ENCODE results near the gene PTCH2. TPM values are rescaled to one million over a fixed set of nuclear protein-coding genes. Genes with fewer than 3 reads are reported as not detected.
A peak's percentile ranks its signal among the peaks of the same experiment; 100 is the strongest.

Gene PTCH2
- total RNA-seq, 1 experiment from 2014 or later: 0.48 TPM

- no peaks in the 10 kb centered on the region for H3K27me3 ChIP-seq (replicated peaks; ENCODE audit: control insufficient read depth, insufficient read depth, low read length)
- BruUV-seq (replicated peaks): TSS peak; percentile 97
- H3K9me3 ChIP-seq: no peaks in the 10 kb centered on the region
- Mint-ChIP-seq H3K27ac (ENCODE audit: unreplicated experiment) (peak overlapping the region; percentile 100), H3K4me1 (ENCODE audit: low read depth, unreplicated experiment) (peaks cover 8% of the 10 kb centered on the region), H3K4me3 (ENCODE audit: unreplicated experiment) (peak overlapping the region; percentile 80), H3K36me3 (ENCODE audit: insufficient read depth, unreplicated experiment) (peaks cover 19% of the 10 kb centered on the region), H3K27me3 (ENCODE audit: insufficient read depth, unreplicated experiment) (no peaks in the 10 kb centered on the region), H3K9me3 (ENCODE audit: unreplicated experiment) (no peaks in the 10 kb centered on the region)
- H3K4me3 ChIP-seq (ENCODE audit: low read depth, low read length): peak overlapping the region; percentile 49
- intact Hi-C loops (cut with micrococcal nuclease; ENCODE audit: unreplicated experiment): loop anchor here (1.0 kb wide), 1 partner anchor 88 kb away; the partner anchor contains the start of gene RNU5D-1
- DNase-seq: peak; percentile 86 to 95
- POLR2A ChIA-PET: interaction anchor here (0.6 to 2.4 kb wide), 18 partner anchors 8 to 557 kb away, joined by 3 to 43 read pairs (median 4); partner anchors contain the start of genes BTBD19, DYNLT4, EIF2B3 and HECTD3
- CTCF ChIA-PET: interaction anchor here (1.2 to 2.0 kb wide), 3 partner anchors 10 to 27 kb away, joined by 4 to 9 read pairs (median 6); partner anchors contain the start of gene PLK3
- no peak for TF ChIP-seq CTCF (IDR thresholded peaks at IDR 0.05; ENCODE audit: insufficient read depth in 1 of 2, low read depth in 1 of 2, low read length in 1 of 2, severe bottlenecking in 1 of 2, unreplicated experiment in 1 of 2)
- H3K4me1 ChIP-seq: 0 out of 2 replicates have a peak, but pooled peaks cover 7% of the 10 kb centered on the region
- no peaks in the 10 kb centered on the region for H3K36me3 ChIP-seq (ENCODE audit: control insufficient read depth, insufficient read depth, low read length)
These were observed 23.3 kb downstream of the PTCH2 start for GRCh38 chr1:44819608-44820327.

GRCh38 chr1:44819196-44819607, 23.9 kb downstream of the PTCH2 start:
- Mint-ChIP-seq H3K9me3 (ENCODE audit: unreplicated experiment) (no peaks in the 10 kb centered on the region), H3K36me3 (ENCODE audit: insufficient read depth, unreplicated experiment) (peaks cover 19% of the 10 kb centered on the region), H3K4me3 (ENCODE audit: unreplicated experiment) (peak overlapping the region; percentile 80), H3K4me1 (ENCODE audit: low read depth, unreplicated experiment) (peaks cover 9% of the 10 kb centered on the region), H3K27ac (ENCODE audit: unreplicated experiment) (peak overlapping the region; percentile 100), H3K27me3 (ENCODE audit: insufficient read depth, unreplicated experiment) (no peaks in the 10 kb centered on the region)
- ChIA-PET POLR2A (interaction anchor here (0.6 to 2.4 kb wide), 17 partner anchors 9 to 557 kb away, joined by 3 to 43 read pairs (median 4); partner anchors contain the start of genes BTBD19, DYNLT4, EIF2B3 and HECTD3), CTCF (interaction anchor here (1.2 to 2.0 kb wide), 3 partner anchors 10 to 26 kb away, joined by 4 to 9 read pairs (median 6); partner anchors contain the start of gene PLK3)
- Histone ChIP-seq H3K9me3 (no peaks in the 10 kb centered on the region), H3K4me1 (0 out of 2 replicates have a peak, but pooled peaks cover 9% of the 10 kb centered on the region), H3K4me3 (ENCODE audit: low read depth, low read length) (peak overlapping the region; percentile 23), H3K27me3 (replicated peaks; ENCODE audit: control insufficient read depth, insufficient read depth, low read length) (no peaks in the 10 kb centered on the region), H3K36me3 (ENCODE audit: control insufficient read depth, insufficient read depth, low read length) (no peaks in the 10 kb centered on the region)
- intact Hi-C loops (cut with micrococcal nuclease; ENCODE audit: unreplicated experiment): no loop called here
- no peak for TF ChIP-seq CTCF (IDR thresholded peaks at IDR 0.05; ENCODE audit: insufficient read depth in 1 of 2, low read depth in 1 of 2, low read length in 1 of 2, severe bottlenecking in 1 of 2, unreplicated experiment in 1 of 2)
- DNase-seq: no peak
- BruUV-seq (replicated peaks): no TSS peak

GRCh38 chr1:44817771-44818495, 25.1 kb downstream of the PTCH2 start:
- Mint-ChIP-seq H3K27ac (ENCODE audit: unreplicated experiment) (peak overlapping the region; percentile 100), H3K36me3 (ENCODE audit: insufficient read depth, unreplicated experiment) (peaks cover 19% of the 10 kb centered on the region), H3K4me1 (ENCODE audit: low read depth, unreplicated experiment) (peaks cover 9% of the 10 kb centered on the region), H3K27me3 (ENCODE audit: insufficient read depth, unreplicated experiment) (no peaks in the 10 kb centered on the region), H3K4me3 (ENCODE audit: unreplicated experiment) (peak overlapping the region; percentile 80), H3K9me3 (ENCODE audit: unreplicated experiment) (no peaks in the 10 kb centered on the region)
- intact Hi-C loops (cut with micrococcal nuclease; ENCODE audit: unreplicated experiment): no loop called here
- CTCF ChIA-PET: interaction anchor here (0.8 to 2.0 kb wide), 2 partner anchors 18 to 87 kb away, joined by 4 to 9 read pairs; partner anchors contain the start of genes PLK3 and RNU5D-1
- no peak overlapping the region for H3K4me3 ChIP-seq (ENCODE audit: low read depth, low read length)
- no peaks in the 10 kb centered on the region for H3K27me3 ChIP-seq (replicated peaks; ENCODE audit: control insufficient read depth, insufficient read depth, low read length)
- H3K4me1 ChIP-seq: peaks cover 13% of the 10 kb centered on the region
- no TSS peak for BruUV-seq (replicated peaks)
- TF ChIP-seq CTCF (IDR thresholded peaks at IDR 0.05; ENCODE audit: insufficient read depth in 1 of 2, low read depth in 1 of 2, low read length in 1 of 2, severe bottlenecking in 1 of 2, unreplicated experiment in 1 of 2): no peak
- peak in 1 of 2 experiments; percentile 6 for DNase-seq
- POLR2A ChIA-PET: interaction anchor here (2.4 kb wide), 1 partner anchor 17 kb away, joined by 43 read pairs; the partner anchor contains the start of gene PLK3
- no peaks in the 10 kb centered on the region for H3K9me3 ChIP-seq
- no peaks in the 10 kb centered on the region for H3K36me3 ChIP-seq (ENCODE audit: control insufficient read depth, insufficient read depth, low read length)

Data from Caco-2 (cell line).